Mesenchymal stem cell (in vitro differentiated cells and primary cell): ENCODE results near the gene CILP2.
A peak's percentile ranks its signal among the peaks of the same experiment; 100 is the strongest.

Source experiments
- DNase-seq: peaks from one replicate; pipeline ENCODE4 v3.0.0-alpha.2; 2013
- H2AFZ ChIP-seq: one replicate; pipeline ENCODE4 v1.6.1; 2013; ENCODE audit warnings: low read depth, mild to moderate bottlenecking, control low read depth, inconsistent platforms, low read length, moderate library complexity
- H2AK5ac ChIP-seq: 2 replicates; pipeline ENCODE4 v1.6.1; 2013; ENCODE audit warnings: low read length, moderate library complexity, mild to moderate bottlenecking, inconsistent platforms; ENCODE audit not compliant: severe bottlenecking
- H2BK120ac ChIP-seq: one replicate; pipeline ENCODE4 v1.6.1; 2013; ENCODE audit warnings: low read depth, mild to moderate bottlenecking, inconsistent platforms, low read length, moderate library complexity
- H2BK12ac ChIP-seq, 2 experiments: one replicate each; pipeline ENCODE4 v1.6.1; 2013; ENCODE audit warnings: inconsistent platforms in 2 of 2, low read length in 2 of 2, mild to moderate bottlenecking in 2 of 2, moderate library complexity in 2 of 2, control low read depth in 1 of 2
- H2BK15ac ChIP-seq: one replicate; pipeline ENCODE4 v1.6.1; 2013; ENCODE audit warnings: mild to moderate bottlenecking, low read depth, inconsistent platforms; ENCODE audit not compliant: poor library complexity, severe bottlenecking
- H2BK5ac ChIP-seq: 2 replicates; pipeline ENCODE4 v1.6.1; 2013; ENCODE audit warnings: low read depth, mild to moderate bottlenecking, low read length, control low read depth, inconsistent platforms; ENCODE audit not compliant: poor library complexity, severe bottlenecking
- H3K14ac ChIP-seq, 2 experiments: one replicate each; pipeline ENCODE4 v1.6.1; 2013; ENCODE audit warnings: inconsistent platforms in 2 of 2, low read length in 2 of 2, control low read depth in 1 of 2, mild to moderate bottlenecking in 1 of 2, moderate library complexity in 1 of 2
- H3K18ac ChIP-seq, 2 experiments: one replicate each; pipeline ENCODE4 v1.6.1; 2013; ENCODE audit warnings: inconsistent platforms in 2 of 2, low read length in 2 of 2, control low read depth in 1 of 2, low read depth in 1 of 2, mild to moderate bottlenecking in 1 of 2
- H3K23ac ChIP-seq, 2 experiments: one replicate each; pipeline ENCODE4 v1.6.1; 2013; ENCODE audit warnings: inconsistent platforms in 2 of 2, low read length in 2 of 2, mild to moderate bottlenecking in 2 of 2, moderate library complexity in 2 of 2, control low read depth in 1 of 2
- H3K27ac ChIP-seq: 2 replicates; pipeline ENCODE4 v1.5.1; 2013; ENCODE audit warnings: mild to moderate bottlenecking, moderate library complexity, low read length, control low read depth, inconsistent platforms; ENCODE audit not compliant: poor library complexity, severe bottlenecking
- H3K27me3 ChIP-seq, 2 experiments: 2 replicates each; pipeline versions ENCODE4 v1.6.1 to v1.7.0; 2013; ENCODE audit warnings: low read length in 2 of 2, mild to moderate bottlenecking in 2 of 2, moderate library complexity in 2 of 2, control low read depth in 1 of 2, inconsistent platforms in 1 of 2; ENCODE audit not compliant: control insufficient read depth in 1 of 2, insufficient read depth in 1 of 2
- H3K36me3 ChIP-seq, 2 experiments: 2 replicates each; pipeline versions ENCODE4 v1.6.1 to v1.7.0; 2013; ENCODE audit warnings: low read length in 2 of 2, control low read depth in 1 of 2, inconsistent platforms in 1 of 2, low read depth in 1 of 2, mild to moderate bottlenecking in 1 of 2; ENCODE audit not compliant: insufficient read depth in 2 of 2, control insufficient read depth in 1 of 2
- H3K4ac ChIP-seq, 2 experiments: one replicate each; pipeline ENCODE4 v1.6.1; 2013; ENCODE audit warnings: inconsistent platforms in 2 of 2, low read length in 2 of 2, mild to moderate bottlenecking in 2 of 2, moderate library complexity in 2 of 2, control low read depth in 1 of 2, low read depth in 1 of 2
- H3K4me1 ChIP-seq: 2 replicates; pipeline ENCODE4 v1.6.1; 2013; ENCODE audit warnings: low read depth, low read length, control low read depth; ENCODE audit not compliant: control insufficient read depth, insufficient read depth
- H3K4me2 ChIP-seq: 2 replicates; pipeline ENCODE4 v1.6.1; 2013; ENCODE audit warnings: low read length, mild to moderate bottlenecking, inconsistent platforms; ENCODE audit not compliant: poor library complexity, severe bottlenecking
- H3K4me3 ChIP-seq, 2 experiments: 2 replicates each; pipeline versions ENCODE4 v1.5.1 to v1.7.0; 2013; ENCODE audit warnings: low read length in 2 of 2, mild to moderate bottlenecking in 2 of 2, control low read depth in 1 of 2, low read depth in 1 of 2; ENCODE audit not compliant: insufficient read depth in 1 of 2
- H3K79me1 ChIP-seq: replicated peaks from 2 replicates; pipeline ENCODE4 v1.6.1; 2013; ENCODE audit warnings: mild to moderate bottlenecking, control low read depth, low read length, inconsistent platforms; ENCODE audit not compliant: poor library complexity, severe bottlenecking
- H3K9ac ChIP-seq: 2 replicates; pipeline ENCODE4 v1.7.0; 2013; ENCODE audit warnings: mild to moderate bottlenecking, low read length, moderate library complexity
- H3K9me3 ChIP-seq: 2 replicates; pipeline ENCODE4 v1.7.0; 2013; ENCODE audit warnings: mild to moderate bottlenecking, low read length; ENCODE audit not compliant: control insufficient read depth
- H4K8ac ChIP-seq: one replicate; pipeline ENCODE4 v1.6.1; 2013; ENCODE audit warnings: inconsistent platforms, mild to moderate bottlenecking, low read length, moderate library complexity
- H4K91ac ChIP-seq: one replicate; pipeline ENCODE4 v1.6.1; 2013; ENCODE audit warnings: mild to moderate bottlenecking, low read length, inconsistent platforms
- WGBS: methylation state at CpG from one replicate; pipeline ENCODE4 v1.1.7; 2013; ENCODE audit warnings: mixed read lengths; 5-methylcytosine and 5-hydroxymethylcytosine counted together

Gene CILP2

GRCh38 chr19:19530423-19530804 lies 7.7 kb upstream of the CILP2 start:
- Histone ChIP-seq H3K23ac (no peak overlapping the region), H3K9me3 (no peaks in the 10 kb centered on the region), H3K9ac (peak overlapping the region; percentile 5), H4K91ac (no peak overlapping the region), H3K79me1 (peaks cover 19% of the 10 kb centered on the region), H3K27me3 (no peaks in the 10 kb centered on the region), H3K14ac (no peak overlapping the region), H2BK5ac (no peak overlapping the region), H2BK12ac (no peak overlapping the region), H2BK120ac (no peak overlapping the region), H3K4me1 (peaks cover 28% of the 10 kb centered on the region), H3K4me3 (no peak overlapping the region), H3K4me2 (no peak overlapping the region), H3K4ac (no peak overlapping the region), H3K27ac (no peak overlapping the region), H2AK5ac (no peak overlapping the region), H3K36me3 (peaks cover 20 to 58% of the 10 kb centered on the region in 2 experiments), H2BK15ac (no peak overlapping the region), H2AFZ (no peak overlapping the region), H3K18ac (no peak overlapping the region), H4K8ac (peak overlapping the region; percentile 59)
- DNase-seq, result no peak
- WGBS, result 55% methylated on average over 7 of the region's 9 CpGs

GRCh38 chr19:19530889-19531288 lies 7.2 kb upstream of the CILP2 start:
- no peak overlapping the region for H2AFZ ChIP-seq

GRCh38 chr19:19531951-19532805 lies 5.9 kb upstream of the CILP2 start:
- WGBS, result 31% methylated on average over 48 of the region's 48 CpGs
- H3K4ac ChIP-seq, result no peak overlapping the region

More at GRCh38 chr19:19530889-19531288, 7.2 kb upstream of the CILP2 start:
- Histone ChIP-seq H4K91ac (no peak overlapping the region), H2BK12ac (no peak overlapping the region), H2BK120ac (no peak overlapping the region), H4K8ac (no peak overlapping the region), H3K4ac (no peak overlapping the region), H3K27ac (no peak overlapping the region), H3K27me3 (no peaks in the 10 kb centered on the region), H3K9ac (peak overlapping the region; percentile 5), H3K4me3 (no peak overlapping the region), H3K18ac (no peak overlapping the region), H3K4me2 (no peak overlapping the region), H2BK15ac (no peak overlapping the region), H3K9me3 (no peaks in the 10 kb centered on the region), H3K4me1 (peaks cover 25% of the 10 kb centered on the region), H3K36me3 (peaks cover 20 to 58% of the 10 kb centered on the region in 2 experiments), H3K23ac (no peak overlapping the region), H3K14ac (no peak overlapping the region), H3K79me1 (peaks cover 14% of the 10 kb centered on the region), H2BK5ac (no peak overlapping the region), H2AK5ac (no peak overlapping the region)
- 91% methylated on average over 4 of the region's 4 CpGs for whole genome bisulfite sequencing
- DNase-seq, result no peak

GRCh38 chr19:19532806-19533701 lies 5.0 kb upstream of the CILP2 start:
- Histone ChIP-seq H4K8ac (no peak overlapping the region), H2AK5ac (no peak overlapping the region), H2BK12ac (no peak overlapping the region), H3K9ac (no peak overlapping the region), H2BK120ac (no peak overlapping the region), H3K4ac (no peak overlapping the region), H3K4me2 (no peak overlapping the region), H3K18ac (no peak overlapping the region), H3K79me1 (peaks cover 2% of the 10 kb centered on the region), H2AFZ (no peak overlapping the region), H3K9me3 (no peaks in the 10 kb centered on the region), H2BK15ac (no peak overlapping the region), H3K27ac (no peak overlapping the region), H3K14ac (no peak overlapping the region), H3K27me3 (peaks cover 0 to 5% of the 10 kb centered on the region in 2 experiments), H3K4me3 (no peak overlapping the region), H3K4me1 (peaks cover 10% of the 10 kb centered on the region), H4K91ac (peak overlapping the region; percentile 54), H2BK5ac (no peak overlapping the region), H3K23ac (no peak overlapping the region), H3K36me3 (peaks cover 5 to 39% of the 10 kb centered on the region in 2 experiments)
- DNase-seq, result no peak
- 77% methylated on average over 14 of the region's 14 CpGs for WGBS

More at GRCh38 chr19:19531951-19532805, 5.9 kb upstream of the CILP2 start:
- Histone ChIP-seq H3K9me3 (no peaks in the 10 kb centered on the region), H3K4me2 (no peak overlapping the region), H3K23ac (no peak overlapping the region), H3K14ac (no peak overlapping the region), H4K8ac (no peak overlapping the region), H3K79me1 (peaks cover 7% of the 10 kb centered on the region), H3K4me1 (peaks cover 12% of the 10 kb centered on the region), H2BK12ac (no peak overlapping the region), H3K36me3 (peaks cover 13 to 48% of the 10 kb centered on the region in 2 experiments), H3K27me3 (no peaks in the 10 kb centered on the region), H3K4me3 (no peak overlapping the region), H3K27ac (no peak overlapping the region), H2AFZ (no peak overlapping the region), H3K18ac (no peak overlapping the region), H2BK5ac (no peak overlapping the region), H2BK120ac (no peak overlapping the region), H3K9ac (no peak overlapping the region), H2BK15ac (no peak overlapping the region), H4K91ac (no peak overlapping the region), H2AK5ac (no peak overlapping the region)
- DNase-seq, result peak; percentile 67
